ENCODE measurements around the gene PEX11A. TPM values are rescaled to one million over a fixed set of nuclear protein-coding genes. Genes with fewer than 3 reads are reported as not detected.

PEX11A gene
- total and polyA plus RNA-seq, 7 donors, result 11.1 to 18.6 (median 15.3) TPM

GRCh38 chr15:89660556-89660955 lies 30.0 kb downstream of the PEX11A start:
- Histone ChIP-seq H3K9me3 (no peaks in the 10 kb centered on the region), H3K4me1 (peaks cover 0 to 9% (median 4%) of the 10 kb centered on the region in 4 donors), H3K27ac (no peak overlapping the region), H3K27me3 (no peaks in the 10 kb centered on the region), H3K36me3 (no peaks in the 10 kb centered on the region), H3K4me3 (no peak overlapping the region)
- no peak for DNase-seq
- intact Hi-C loops (cut with DNase I), result no loop called here
- TF ChIP-seq EP300 (IDR thresholded peaks at IDR 0.05) (no peak), POLR2AphosphoS5 (IDR thresholded peaks at IDR 0.05) (no peak), CTCF (IDR thresholded peaks at IDR 0.05) (no peak), POLR2A (IDR thresholded peaks at IDR 0.05) (no peak)
- WGBS, 2 donors, result 90 to 94% methylated on average over 2 of the region's 2 CpGs

- Histone ChIP-seq H3K27me3 (no peaks in the 10 kb centered on the region), H3K4me3 (no peak overlapping the region), H3K9me3 (no peaks in the 10 kb centered on the region), H3K4me1 (peaks cover 0 to 15% (median 11%) of the 10 kb centered on the region in 4 donors), H3K36me3 (no peaks in the 10 kb centered on the region), H3K27ac (no peak overlapping the region)
- intact Hi-C loops (cut with DNase I), result loop anchor here (5.0 kb wide), 1 partner anchor 33 kb away; the partner anchor contains the start of genes PEX11A and WDR93
- no peak for TF ChIP-seq EP300 (IDR thresholded peaks at IDR 0.05)
- no peak for TF ChIP-seq POLR2A (IDR thresholded peaks at IDR 0.05)
- TF ChIP-seq CTCF (IDR thresholded peaks at IDR 0.05), result no peak
- no peak for TF ChIP-seq POLR2AphosphoS5 (IDR thresholded peaks at IDR 0.05)
- WGBS, 2 donors, result 87 to 91% methylated on average over 2 of the region's 2 CpGs
- DNase-seq, result no peak
These were observed 31.3 kb downstream of the PEX11A start for GRCh38 chr15:89659295-89659694.

GRCh38 chr15:89657686-89658200 lies 32.8 kb downstream of the PEX11A start:
- peaks cover 0 to 20% (median 14%) of the 10 kb centered on the region in 4 donors for H3K4me1 ChIP-seq
- WGBS, 2 donors, result 88 to 92% methylated on average over 5 of the region's 5 CpGs
- H3K9me3 ChIP-seq, result no peaks in the 10 kb centered on the region
- no peak for DNase-seq
- H3K27ac ChIP-seq, result no peak overlapping the region
- no peak overlapping the region for H3K4me3 ChIP-seq
- H3K27me3 ChIP-seq, result no peaks in the 10 kb centered on the region
- intact Hi-C loops (cut with DNase I), result loop anchor here (5.0 kb wide), 1 partner anchor 35 kb away; the partner anchor contains the start of genes PEX11A and WDR93
- no peak for TF ChIP-seq CTCF (IDR thresholded peaks at IDR 0.05)
- TF ChIP-seq EP300 (IDR thresholded peaks at IDR 0.05), result no peak
- no peak for TF ChIP-seq POLR2A (IDR thresholded peaks at IDR 0.05)
- TF ChIP-seq POLR2AphosphoS5 (IDR thresholded peaks at IDR 0.05), result no peak
- H3K36me3 ChIP-seq, result no peaks in the 10 kb centered on the region

- WGBS, 2 donors, result 70 to 79% methylated on average over 7 of the region's 7 CpGs
- Histone ChIP-seq H3K4me1 (peaks cover 0 to 20% (median 14%) of the 10 kb centered on the region in 4 donors), H3K27me3 (no peaks in the 10 kb centered on the region), H3K9me3 (no peaks in the 10 kb centered on the region), H3K4me3 (no peak overlapping the region), H3K27ac (no peak overlapping the region), H3K36me3 (no peaks in the 10 kb centered on the region)
- peak; percentile 9 for DNase-seq
- no peak for TF ChIP-seq POLR2AphosphoS5 (IDR thresholded peaks at IDR 0.05)
- TF ChIP-seq CTCF (IDR thresholded peaks at IDR 0.05), result no peak
- no peak for TF ChIP-seq EP300 (IDR thresholded peaks at IDR 0.05)
- TF ChIP-seq POLR2A (IDR thresholded peaks at IDR 0.05), result no peak
- intact Hi-C loops (cut with DNase I), result loop anchor here (5.0 kb wide), 1 partner anchor 36 kb away; the partner anchor contains the start of genes PEX11A and WDR93
These were observed 34.3 kb downstream of the PEX11A start for GRCh38 chr15:89656116-89656815.

All from sigmoid colon (tissue), 7 donors.